ENCODE data around the gene KDM3B. TPM values are rescaled to one million over a fixed set of nuclear protein-coding genes. Genes with fewer than 3 reads are reported as not detected.

The KDM3B gene, protein sequence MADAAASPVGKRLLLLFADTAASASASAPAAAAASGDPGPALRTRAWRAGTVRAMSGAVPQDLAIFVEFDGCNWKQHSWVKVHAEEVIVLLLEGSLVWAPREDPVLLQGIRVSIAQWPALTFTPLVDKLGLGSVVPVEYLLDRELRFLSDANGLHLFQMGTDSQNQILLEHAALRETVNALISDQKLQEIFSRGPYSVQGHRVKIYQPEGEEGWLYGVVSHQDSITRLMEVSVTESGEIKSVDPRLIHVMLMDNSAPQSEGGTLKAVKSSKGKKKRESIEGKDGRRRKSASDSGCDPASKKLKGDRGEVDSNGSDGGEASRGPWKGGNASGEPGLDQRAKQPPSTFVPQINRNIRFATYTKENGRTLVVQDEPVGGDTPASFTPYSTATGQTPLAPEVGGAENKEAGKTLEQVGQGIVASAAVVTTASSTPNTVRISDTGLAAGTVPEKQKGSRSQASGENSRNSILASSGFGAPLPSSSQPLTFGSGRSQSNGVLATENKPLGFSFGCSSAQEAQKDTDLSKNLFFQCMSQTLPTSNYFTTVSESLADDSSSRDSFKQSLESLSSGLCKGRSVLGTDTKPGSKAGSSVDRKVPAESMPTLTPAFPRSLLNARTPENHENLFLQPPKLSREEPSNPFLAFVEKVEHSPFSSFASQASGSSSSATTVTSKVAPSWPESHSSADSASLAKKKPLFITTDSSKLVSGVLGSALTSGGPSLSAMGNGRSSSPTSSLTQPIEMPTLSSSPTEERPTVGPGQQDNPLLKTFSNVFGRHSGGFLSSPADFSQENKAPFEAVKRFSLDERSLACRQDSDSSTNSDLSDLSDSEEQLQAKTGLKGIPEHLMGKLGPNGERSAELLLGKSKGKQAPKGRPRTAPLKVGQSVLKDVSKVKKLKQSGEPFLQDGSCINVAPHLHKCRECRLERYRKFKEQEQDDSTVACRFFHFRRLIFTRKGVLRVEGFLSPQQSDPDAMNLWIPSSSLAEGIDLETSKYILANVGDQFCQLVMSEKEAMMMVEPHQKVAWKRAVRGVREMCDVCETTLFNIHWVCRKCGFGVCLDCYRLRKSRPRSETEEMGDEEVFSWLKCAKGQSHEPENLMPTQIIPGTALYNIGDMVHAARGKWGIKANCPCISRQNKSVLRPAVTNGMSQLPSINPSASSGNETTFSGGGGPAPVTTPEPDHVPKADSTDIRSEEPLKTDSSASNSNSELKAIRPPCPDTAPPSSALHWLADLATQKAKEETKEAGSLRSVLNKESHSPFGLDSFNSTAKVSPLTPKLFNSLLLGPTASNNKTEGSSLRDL (N-terminal part only)
- 18.7 and 21.5 TPM in 2 replicates for total RNA-seq

DNA sequence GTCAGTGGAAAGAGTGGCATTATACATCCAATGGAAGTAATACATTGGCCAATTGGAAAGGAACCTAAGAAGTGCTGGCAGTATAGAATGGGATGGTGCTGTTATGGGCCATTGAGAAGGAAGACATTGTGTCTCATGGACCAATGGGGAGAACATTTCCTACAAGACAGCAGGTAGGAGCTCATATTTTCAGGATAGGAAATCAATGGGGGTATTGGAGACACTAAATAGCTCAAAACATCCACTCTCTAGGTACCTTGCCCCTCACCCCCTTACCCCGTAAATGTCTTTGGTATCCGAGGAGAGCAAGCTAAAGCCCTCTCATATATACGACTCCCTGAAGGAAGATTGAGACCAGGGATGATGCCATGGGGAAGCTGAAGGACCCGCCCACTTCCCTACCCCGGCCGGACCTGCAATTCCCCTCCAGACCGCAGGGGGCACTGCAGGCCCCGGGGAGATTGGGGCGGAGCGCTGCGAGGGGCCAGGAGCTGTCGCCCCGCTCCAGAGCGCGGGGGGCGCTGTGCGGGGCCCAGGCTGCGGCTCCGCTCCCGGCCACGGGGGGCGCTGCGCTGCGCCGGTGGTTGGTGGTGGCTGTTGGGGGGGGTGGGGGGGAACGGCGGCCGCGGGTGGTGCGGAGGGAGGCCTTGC lies at the start of gene KDM3B:
Gene KDM3B, plus strand, starts transcription at position 615 of the 651 bp plus-strand sequence. CDS start 111 bp downstream, outside the sequence.

DNA sequence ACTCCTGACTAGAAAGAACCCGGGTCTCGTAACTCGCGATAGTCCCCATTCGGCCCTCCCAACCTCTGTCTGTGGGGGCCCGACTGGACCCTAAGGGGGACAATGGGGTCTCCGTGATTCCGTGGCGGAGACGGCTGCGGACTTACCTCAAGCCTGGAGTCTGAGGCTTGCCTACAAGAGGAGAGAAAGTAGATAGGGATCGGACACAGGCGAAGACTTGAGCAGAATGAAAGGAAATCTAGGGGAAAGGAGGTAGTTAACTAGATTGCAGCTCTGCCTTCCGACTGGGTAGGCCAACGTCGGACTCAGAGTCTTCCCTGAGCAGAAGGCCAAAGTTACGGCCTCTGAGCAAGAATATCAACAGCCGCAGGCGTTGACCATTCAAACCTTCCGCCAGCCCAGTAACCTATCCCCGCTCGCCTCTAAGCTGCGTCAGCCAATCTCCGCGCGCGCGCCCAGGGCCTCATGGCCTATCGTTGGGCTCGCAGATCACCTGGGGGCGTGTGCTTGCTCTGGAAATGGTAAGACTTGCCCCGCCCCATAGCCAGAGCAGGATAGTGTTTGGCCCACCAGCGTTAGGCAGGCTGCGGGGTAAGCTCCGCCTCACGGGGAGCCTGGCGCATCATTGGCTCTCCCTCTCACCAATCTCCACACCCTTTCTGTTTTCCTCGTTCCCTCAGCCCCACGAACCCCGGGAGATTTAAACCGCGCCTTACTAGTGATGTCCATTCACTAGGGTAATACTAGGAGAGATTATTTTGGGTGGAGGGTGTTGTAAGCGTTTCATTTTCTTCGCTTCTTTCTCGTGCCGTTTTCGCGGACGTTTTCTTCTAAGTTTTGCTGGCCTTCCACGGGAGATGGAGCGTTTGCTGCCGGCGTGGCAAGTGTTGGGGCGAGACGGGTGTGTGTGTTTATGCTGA lies 20.8 kb upstream of the KDM3B start, which contains the start of gene CDC25C:
Gene CDC25C, minus strand, starts transcription at position 356 of the 920 bp plus-strand sequence. CDS start 624 bp downstream, outside the sequence.

DNA sequence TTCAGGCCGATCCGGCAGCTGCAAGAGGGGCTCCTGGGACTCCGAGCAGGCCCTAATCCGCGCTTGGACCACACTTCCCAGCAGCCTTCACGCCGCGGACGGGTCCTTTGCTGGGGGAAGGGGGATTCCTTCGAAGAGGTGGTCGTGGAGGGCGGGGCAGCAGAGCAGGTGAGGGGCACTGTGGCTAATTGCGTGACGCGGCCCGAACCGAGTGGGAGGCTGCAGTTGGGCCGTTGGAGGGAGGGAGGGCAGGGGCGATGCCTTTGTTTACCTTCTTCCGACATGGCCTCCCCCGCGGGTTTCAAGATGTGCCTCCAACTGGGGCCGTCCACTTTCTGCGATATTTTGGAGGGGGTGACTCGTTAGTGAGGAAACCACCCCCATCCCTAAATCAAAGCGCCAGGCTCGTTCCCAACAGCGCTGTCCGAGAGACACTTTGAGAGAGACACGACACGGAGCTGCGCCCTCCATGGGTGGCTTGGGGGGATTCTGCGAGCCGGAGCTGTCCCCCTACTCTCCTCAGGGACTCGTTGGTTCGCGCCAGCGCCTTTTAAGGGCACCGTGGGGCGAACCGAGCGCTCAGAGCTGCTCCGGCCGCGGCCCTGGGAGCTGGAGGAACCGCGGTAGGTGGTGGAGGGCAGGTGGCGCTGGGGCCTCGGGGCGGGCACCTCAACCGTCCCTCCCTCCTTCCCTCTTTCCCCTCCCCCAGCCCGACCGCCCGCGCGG lies 14.6 kb upstream of the KDM3B start, which contains the start of gene FAM53C:
Gene FAM53C, plus strand, starts transcription at position 582 of the 726 bp plus-strand sequence. CDS start 3,070 bp downstream, outside the sequence.

DNA sequence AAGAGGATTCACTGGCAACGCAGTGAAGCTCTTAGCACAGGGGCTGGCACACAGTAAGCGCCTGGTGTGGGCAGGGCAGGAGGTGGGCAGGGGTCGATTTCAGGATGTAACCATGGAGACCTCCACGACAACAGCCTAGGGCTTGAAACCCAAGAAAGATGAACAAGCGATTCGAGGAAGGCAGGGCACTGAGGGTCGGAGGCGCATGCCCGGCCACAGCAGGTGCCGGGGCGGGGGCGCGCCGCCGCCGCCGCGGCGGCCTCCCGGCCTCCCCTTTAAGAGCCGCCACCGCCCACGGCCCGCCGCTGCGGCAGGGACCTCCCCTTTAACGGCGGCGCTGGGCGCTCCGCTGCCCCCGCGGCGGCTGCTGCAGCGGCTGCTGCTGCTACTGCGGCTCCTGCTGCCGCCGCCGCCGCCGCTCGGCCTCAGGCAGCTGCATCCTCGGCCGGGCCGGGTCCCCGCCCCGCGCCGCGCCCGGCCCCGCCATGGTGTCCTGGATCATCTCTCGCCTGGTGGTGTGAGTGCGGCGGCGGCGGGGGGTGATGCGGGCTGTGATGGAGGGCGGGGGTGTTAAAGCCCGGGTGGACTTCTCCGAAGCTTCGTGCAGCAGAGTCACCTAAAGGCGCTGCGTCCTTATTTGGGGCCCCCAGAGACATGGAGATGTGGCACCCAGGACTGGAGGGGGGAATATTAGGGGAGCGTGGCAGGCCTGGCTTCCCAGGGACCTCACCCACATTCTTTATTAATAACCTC lies 86.4 kb downstream of the KDM3B start, which contains the start of gene REEP2:
Gene REEP2, plus strand, starts transcription at position 334 of the 753 bp plus-strand sequence. Its CDS starts 152 bp downstream, at position 486.

DNA sequence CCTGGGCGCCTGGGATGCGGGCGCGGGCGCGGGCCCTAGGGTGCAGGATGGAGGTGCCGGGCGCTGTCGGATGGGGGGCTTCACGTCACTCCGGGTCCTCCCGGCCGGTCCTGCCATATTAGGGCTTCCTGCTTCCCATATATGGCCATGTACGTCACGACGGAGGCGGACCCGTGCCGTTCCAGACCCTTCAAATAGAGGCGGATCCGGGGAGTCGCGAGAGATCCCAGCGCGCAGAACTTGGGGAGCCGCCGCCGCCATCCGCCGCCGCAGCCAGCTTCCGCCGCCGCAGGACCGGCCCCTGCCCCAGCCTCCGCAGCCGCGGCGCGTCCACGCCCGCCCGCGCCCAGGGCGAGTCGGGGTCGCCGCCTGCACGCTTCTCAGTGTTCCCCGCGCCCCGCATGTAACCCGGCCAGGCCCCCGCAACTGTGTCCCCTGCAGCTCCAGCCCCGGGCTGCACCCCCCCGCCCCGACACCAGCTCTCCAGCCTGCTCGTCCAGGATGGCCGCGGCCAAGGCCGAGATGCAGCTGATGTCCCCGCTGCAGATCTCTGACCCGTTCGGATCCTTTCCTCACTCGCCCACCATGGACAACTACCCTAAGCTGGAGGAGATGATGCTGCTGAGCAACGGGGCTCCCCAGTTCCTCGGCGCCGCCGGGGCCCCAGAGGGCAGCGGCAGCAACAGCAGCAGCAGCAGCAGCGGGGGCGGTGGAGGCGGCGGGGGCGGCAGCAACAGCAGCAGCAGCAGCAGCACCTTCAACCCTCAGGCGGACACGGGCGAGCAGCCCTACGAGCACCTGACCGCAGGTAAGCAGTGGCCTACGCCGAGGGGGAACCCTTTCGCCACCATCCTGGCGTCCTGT lies 113.0 kb downstream of the KDM3B start, which contains the start of gene EGR1:
Gene EGR1, plus strand, starts transcription at position 219 of the 864 bp plus-strand sequence. Its CDS starts 283 bp downstream, at position 502.

Other genes starting within 250 kb of the KDM3B start
- gene NME5, start 213.3 kb upstream of the KDM3B start, total RNA-seq = 0.84 and 1.6 TPM in 2 replicates
- 30.9 and 31.3 TPM in 2 replicates for gene BRD8, start 174.1 kb upstream of the KDM3B start, total RNA-seq
- 103 and 105 TPM in 2 replicates for gene KIF20A, start 173.6 kb upstream of the KDM3B start, total RNA-seq
- 16.2 and 17.0 TPM in 2 replicates for gene CDC23, start 139.4 kb upstream of the KDM3B start, total RNA-seq
- not detected in 2 replicates for gene GFRA3, start 78.1 kb upstream of the KDM3B start, total RNA-seq
- 21.9 and 29.4 TPM in 2 replicates for gene CDC25C, start 20.9 kb upstream of the KDM3B start, total RNA-seq
- gene FAM53C, start 14.4 kb upstream of the KDM3B start, total RNA-seq = 21.3 and 28.6 TPM in 2 replicates
- 18.8 and 22.0 TPM in 2 replicates for gene REEP2, start 86.4 kb downstream of the KDM3B start, total RNA-seq
- 17.3 and 17.4 TPM in 2 replicates for gene EGR1, start 112.8 kb downstream of the KDM3B start, total RNA-seq
- 81.9 and 85.7 TPM in 2 replicates for gene ETF1, start 190.6 kb downstream of the KDM3B start, total RNA-seq
- gene HSPA9, start 222.7 kb downstream of the KDM3B start, total RNA-seq = 348 and 358 TPM in 2 replicates

All from bronchus fibroblast of lung (primary cell).